ENCODE data around the gene CHAD.

Gene CHAD

GRCh38 chr17:50437409-50437808 lies 31.3 kb downstream of the CHAD start:
- ATAC-seq, result no peak
- TF ChIP-seq GLIS3 (CRISPR knock-in tag; IDR thresholded peaks at IDR 0.05) (no peak), CSRNP3 (CRISPR knock-in tag; IDR thresholded peaks at IDR 0.05) (no peak), ZFP30 (CRISPR knock-in tag; IDR thresholded peaks at IDR 0.05) (no peak), PPARA (CRISPR knock-in tag; IDR thresholded peaks at IDR 0.05; ENCODE audit: borderline replicate concordance) (no peak), ZNF8 (CRISPR knock-in tag; IDR thresholded peaks at IDR 0.05) (no peak), ZC3H10 (CRISPR knock-in tag; IDR thresholded peaks at IDR 0.05) (no peak), CREB5 (CRISPR knock-in tag; IDR thresholded peaks at IDR 0.05; ENCODE audit: low read depth) (no peak), ARNTL (CRISPR knock-in tag; IDR thresholded peaks at IDR 0.05; ENCODE audit: borderline replicate concordance, low read depth) (no peak)

- no peak for TF ChIP-seq CSRNP3 (CRISPR knock-in tag; IDR thresholded peaks at IDR 0.05)
- TF ChIP-seq OSR1 (CRISPR knock-in tag; IDR thresholded peaks at IDR 0.05), result no peak
- TF ChIP-seq ARNTL (CRISPR knock-in tag; IDR thresholded peaks at IDR 0.05; ENCODE audit: borderline replicate concordance, low read depth), result no peak
- TF ChIP-seq ZFP30 (CRISPR knock-in tag; IDR thresholded peaks at IDR 0.05), result no peak
- TF ChIP-seq ZNF8 (CRISPR knock-in tag; IDR thresholded peaks at IDR 0.05), result no peak
- no peak for ATAC-seq
Measured at GRCh38 chr17:50432125-50432762, 36.4 kb downstream of the CHAD start.

- TF ChIP-seq CREB5 (CRISPR knock-in tag; IDR thresholded peaks at IDR 0.05; ENCODE audit: low read depth) (no peak), ESRRG (CRISPR knock-in tag; IDR thresholded peaks at IDR 0.05) (no peak), OSR1 (CRISPR knock-in tag; IDR thresholded peaks at IDR 0.05) (no peak), POU6F1 (CRISPR knock-in tag; IDR thresholded peaks at IDR 0.05; ENCODE audit: borderline replicate concordance, low read depth) (no peak), SNAI2 (CRISPR knock-in tag; IDR thresholded peaks at IDR 0.05) (no peak), BACH2 (CRISPR knock-in tag; IDR thresholded peaks at IDR 0.05; ENCODE audit: borderline replicate concordance) (no peak), RARB (CRISPR knock-in tag; IDR thresholded peaks at IDR 0.05) (no peak), ZNF70 (CRISPR knock-in tag; IDR thresholded peaks at IDR 0.05) (no peak), CSDC2 (CRISPR knock-in tag; IDR thresholded peaks at IDR 0.05) (no peak), TOX (CRISPR knock-in tag; IDR thresholded peaks at IDR 0.05; ENCODE audit: borderline replicate concordance) (no peak), ARNTL (CRISPR knock-in tag; IDR thresholded peaks at IDR 0.05; ENCODE audit: borderline replicate concordance, low read depth) (no peak), TSHZ2 (CRISPR knock-in tag; IDR thresholded peaks at IDR 0.05) (no peak)
- no peak for ATAC-seq
Measured at GRCh38 chr17:50430821-50431618, 37.7 kb downstream of the CHAD start.

Measured in SK-N-SH treated with all-trans-retinoic acid at 6 μM for 48 hours (cell line).